Measurements from ENCODE around the gene FTSJ1. TPM values are rescaled to one million over a fixed set of nuclear protein-coding genes. Genes with fewer than 3 reads are reported as not detected.

The FTSJ1 gene
- total RNA-seq, 2 experiments from 2014 or later, result 72.7 to 75.4 TPM

DNA sequence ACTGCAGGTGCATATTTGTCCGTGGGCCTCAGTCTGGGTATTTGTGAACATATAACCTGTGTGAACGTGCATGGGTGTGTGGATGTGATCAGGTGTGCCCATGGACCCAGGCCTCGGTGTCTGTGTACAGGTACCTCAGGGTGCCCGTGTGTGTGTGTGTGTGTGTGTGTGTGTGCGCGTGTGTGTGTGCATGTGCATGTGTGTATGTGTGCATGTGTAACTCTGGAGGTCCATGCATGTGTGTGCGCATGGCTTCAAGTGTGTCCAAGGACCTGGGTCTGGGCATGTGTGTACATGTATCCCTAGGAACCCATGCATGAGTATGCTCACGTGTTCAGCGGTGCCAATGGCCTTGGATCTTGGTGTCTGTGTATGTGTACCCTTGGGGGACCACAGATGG, 15.8 kb downstream of the FTSJ1 start:
- no peak overlapping the region for H3K27ac Mint-ChIP-seq
- DNase-seq, result no peak
- H3K27me3 Mint-ChIP-seq, result no peaks in the 10 kb centered on the region
- ATAC-seq, result no peak
- peaks cover 4% of the 10 kb centered on the region for H3K36me3 Mint-ChIP-seq
- H3K4me1 Mint-ChIP-seq, result no peaks in the 10 kb centered on the region
- no peaks in the 10 kb centered on the region for H3K9me3 Mint-ChIP-seq (ENCODE audit: low read depth)
- CTCF ChIA-PET, result no interaction called here
- H3K4me3 Mint-ChIP-seq, result no peak overlapping the region

DNA sequence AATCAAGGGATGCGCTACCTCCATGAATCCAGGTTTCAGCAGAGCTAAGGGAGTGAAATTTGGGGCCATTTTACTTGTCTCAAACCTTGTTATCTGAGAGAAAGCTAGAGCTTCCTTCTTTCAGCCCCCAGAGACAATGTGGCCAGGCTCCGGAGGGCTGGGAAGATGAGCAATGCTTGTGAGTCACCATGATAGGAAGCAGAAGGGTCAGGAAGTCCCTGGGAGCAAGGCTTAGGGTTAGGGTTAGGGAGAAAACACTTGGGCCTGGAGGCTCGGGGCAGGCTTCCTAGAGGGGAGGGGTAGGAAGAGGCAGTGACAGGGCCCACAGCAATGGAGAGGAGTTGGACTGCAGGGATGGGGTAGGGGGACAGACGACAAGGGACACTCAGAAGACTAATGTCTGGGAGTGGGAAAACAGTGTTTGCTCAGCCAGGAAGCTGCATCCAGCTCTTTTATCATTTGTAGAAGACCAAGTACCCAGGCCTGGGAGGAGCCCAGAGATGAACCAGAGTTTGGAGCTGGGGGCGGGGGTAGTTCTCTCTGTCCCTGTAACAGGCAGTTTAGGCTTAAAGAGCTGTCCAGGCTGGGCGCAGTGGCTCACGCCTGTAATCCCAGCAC, 16.4 kb downstream of the FTSJ1 start:
- no peak for ATAC-seq
- Mint-ChIP-seq H3K4me1 (no peaks in the 10 kb centered on the region), H3K4me3 (no peak overlapping the region), H3K36me3 (peaks cover under 1% of the 10 kb centered on the region), H3K27ac (no peak overlapping the region), H3K27me3 (no peaks in the 10 kb centered on the region), H3K9me3 (ENCODE audit: low read depth) (no peaks in the 10 kb centered on the region)
- CTCF ChIA-PET, result interaction anchor here (2.4 kb wide), 1 partner anchor 16 kb away, joined by 5 read pairs; no protein-coding TSS in a partner anchor
- no peak for DNase-seq

DNA sequence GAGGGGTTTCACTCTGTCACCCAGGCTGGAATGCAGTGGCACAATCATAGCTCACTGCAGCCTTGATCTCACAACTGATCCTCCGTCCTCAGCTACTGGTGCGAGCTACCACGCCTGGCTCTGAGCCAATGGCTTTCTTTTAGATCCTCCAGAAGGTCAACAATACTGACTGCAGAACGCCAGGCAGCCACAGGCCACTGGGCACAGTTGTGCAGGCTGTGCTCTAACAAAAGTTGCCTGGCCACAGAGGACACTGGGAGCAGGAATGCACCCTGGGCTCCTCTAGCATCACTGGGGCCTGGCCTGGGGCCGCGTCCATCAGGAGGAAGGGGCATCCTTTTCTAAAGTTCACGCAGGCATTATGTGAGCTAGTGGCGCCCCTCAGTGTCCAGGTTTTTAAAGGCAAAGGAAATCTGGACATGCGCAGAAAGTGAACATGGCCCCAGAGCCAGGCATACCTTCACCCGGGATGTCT, 17.9 kb downstream of the FTSJ1 start:
- no peaks in the 10 kb centered on the region for H3K9me3 Mint-ChIP-seq (ENCODE audit: low read depth)
- no peak for DNase-seq
- no peak for ATAC-seq
- H3K36me3 Mint-ChIP-seq, result no peaks in the 10 kb centered on the region
- H3K27me3 Mint-ChIP-seq, result no peaks in the 10 kb centered on the region
- CTCF ChIA-PET, result interaction anchor here (0.9 to 2.4 kb wide), 4 partner anchors 14 to 46 kb away, joined by 4 to 5 read pairs (median 4); partner anchors contain the start of gene TBC1D25
- H3K4me1 Mint-ChIP-seq, result peaks cover 4% of the 10 kb centered on the region
- H3K4me3 Mint-ChIP-seq, result no peak overlapping the region
- H3K27ac Mint-ChIP-seq, result no peak overlapping the region

DNA sequence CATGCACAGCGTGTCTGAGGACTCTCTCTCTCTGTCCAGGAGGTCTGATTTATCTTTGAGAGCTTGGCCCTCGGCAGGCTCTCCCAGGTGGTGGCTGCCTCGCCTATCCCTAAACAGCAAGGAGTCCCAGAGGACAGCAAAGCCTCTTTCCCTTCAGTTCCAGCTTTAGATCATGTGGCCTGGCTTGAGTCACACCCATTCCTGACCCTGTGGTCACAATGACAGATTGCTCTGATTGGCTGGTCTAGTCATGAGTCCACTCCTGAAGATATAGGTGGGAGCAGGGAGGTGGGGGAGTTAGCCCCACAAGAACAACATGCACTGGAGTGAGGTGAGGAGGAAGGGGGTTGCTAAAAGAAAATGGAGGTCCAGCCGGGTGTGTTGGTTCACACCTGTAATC, 20.7 kb downstream of the FTSJ1 start:
- CTCF ChIA-PET, result no interaction called here
- ATAC-seq (no peak), DNase-seq (no peak)
- no peaks in the 10 kb centered on the region for H3K27me3 Mint-ChIP-seq
- no peak overlapping the region for H3K27ac Mint-ChIP-seq
- H3K9me3 Mint-ChIP-seq (ENCODE audit: low read depth), result no peaks in the 10 kb centered on the region
- H3K4me1 Mint-ChIP-seq, result peaks cover 4% of the 10 kb centered on the region
- H3K36me3 Mint-ChIP-seq, result no peaks in the 10 kb centered on the region
- H3K4me3 Mint-ChIP-seq, result no peak overlapping the region

DNA sequence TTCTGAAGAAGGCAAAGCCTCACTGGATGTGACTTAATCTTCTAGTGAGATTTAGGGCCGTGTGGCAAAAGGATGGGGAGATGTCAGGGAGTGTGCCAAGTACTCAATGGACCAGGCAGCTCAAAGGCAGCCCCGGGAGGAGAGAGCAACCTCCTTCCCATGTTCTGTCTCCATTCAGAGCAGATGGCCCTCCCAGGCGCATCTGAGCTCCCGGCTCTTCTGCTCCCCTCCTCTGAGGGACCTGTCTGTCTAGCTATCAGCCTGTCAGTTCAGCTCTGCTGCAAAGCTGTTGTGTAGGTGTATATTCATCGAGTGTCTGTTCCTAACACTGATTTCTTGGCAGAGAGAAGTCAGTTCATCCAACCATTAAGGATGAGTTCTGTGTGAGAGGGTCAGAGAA, 21.9 kb downstream of the FTSJ1 start:
- no peak overlapping the region for H3K27ac Mint-ChIP-seq
- H3K4me3 Mint-ChIP-seq, result no peak overlapping the region
- ATAC-seq (no peak), DNase-seq (no peak)
- CTCF ChIA-PET, result no interaction called here
- peaks cover 4% of the 10 kb centered on the region for H3K4me1 Mint-ChIP-seq
- H3K9me3 Mint-ChIP-seq (ENCODE audit: low read depth), result no peaks in the 10 kb centered on the region
- no peaks in the 10 kb centered on the region for H3K27me3 Mint-ChIP-seq
- no peaks in the 10 kb centered on the region for H3K36me3 Mint-ChIP-seq

DNA sequence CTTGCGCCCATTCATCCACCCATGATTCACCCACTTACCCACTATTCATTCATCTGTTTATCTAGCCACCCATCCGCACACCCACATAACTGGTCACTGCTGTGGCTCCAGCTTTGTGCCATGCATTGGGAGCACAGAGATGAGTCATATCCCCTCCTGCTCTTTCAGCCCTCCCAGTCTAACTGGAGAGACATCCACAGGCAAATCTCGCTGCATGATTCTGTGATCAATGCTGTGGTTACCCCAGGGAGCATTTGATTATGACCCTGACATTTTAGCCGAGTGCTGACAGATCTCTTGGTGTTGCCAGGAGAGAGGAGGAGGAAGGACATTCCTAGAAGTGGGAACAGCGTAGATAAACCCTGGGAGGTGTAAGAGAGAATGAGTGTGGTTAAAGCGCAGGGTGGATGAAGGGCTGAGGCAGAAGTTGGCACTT, 22.4 kb downstream of the FTSJ1 start:
- Mint-ChIP-seq H3K4me1 (peaks cover 4% of the 10 kb centered on the region), H3K9me3 (ENCODE audit: low read depth) (no peaks in the 10 kb centered on the region), H3K4me3 (no peak overlapping the region), H3K27me3 (no peaks in the 10 kb centered on the region), H3K36me3 (no peaks in the 10 kb centered on the region), H3K27ac (no peak overlapping the region)
- DNase-seq (no peak), ATAC-seq (no peak)
- CTCF ChIA-PET, result no interaction called here

DNA sequence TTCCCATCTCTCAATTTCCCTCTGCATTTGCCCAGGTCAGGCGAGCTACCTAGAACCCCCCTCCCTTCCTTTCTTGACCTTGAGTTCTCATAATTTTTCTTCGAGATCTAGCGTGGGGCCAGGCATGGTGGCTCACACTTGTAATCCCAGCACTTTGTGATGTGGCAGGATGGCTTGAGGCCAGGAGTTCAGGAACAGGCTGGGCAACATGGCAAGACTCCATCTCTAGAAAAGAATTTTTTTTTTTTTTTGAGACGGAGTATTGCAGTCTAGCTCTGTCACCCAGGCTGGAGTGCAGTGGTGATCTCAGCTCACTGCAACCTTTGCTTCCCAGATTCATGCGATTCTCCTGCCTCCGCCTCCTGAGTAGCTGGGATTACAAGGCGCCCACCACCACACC, 28.3 kb downstream of the FTSJ1 start:
- Mint-ChIP-seq H3K27me3 (no peaks in the 10 kb centered on the region), H3K4me3 (no peak overlapping the region), H3K36me3 (no peaks in the 10 kb centered on the region), H3K4me1 (peaks cover 3% of the 10 kb centered on the region), H3K27ac (no peak overlapping the region), H3K9me3 (ENCODE audit: low read depth) (no peaks in the 10 kb centered on the region)
- DNase-seq, result no peak
- CTCF ChIA-PET, result no interaction called here
- no peak for ATAC-seq

DNA sequence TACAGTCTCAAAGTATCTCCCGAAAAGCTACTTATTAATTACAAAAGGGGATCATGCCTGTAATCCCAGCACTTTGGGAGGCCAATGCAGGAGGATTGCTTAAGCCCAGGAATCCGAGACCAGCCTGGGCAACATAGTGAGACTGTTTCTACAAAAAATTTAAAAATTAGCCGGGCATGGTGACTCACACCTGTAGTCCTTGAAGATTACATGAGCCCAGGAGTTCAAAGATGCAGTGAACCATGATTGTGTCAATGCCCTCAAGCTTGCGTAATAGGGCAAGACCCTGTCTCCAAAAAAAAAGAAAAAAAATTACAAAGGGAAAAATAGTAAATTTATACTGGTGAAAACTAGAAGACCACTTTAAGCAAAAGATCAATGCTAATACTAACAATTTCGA, 29.5 kb downstream of the FTSJ1 start:
- peaks cover 15% of the 10 kb centered on the region for H3K4me1 Mint-ChIP-seq
- no peak overlapping the region for H3K4me3 Mint-ChIP-seq
- CTCF ChIA-PET, result no interaction called here
- H3K9me3 Mint-ChIP-seq (ENCODE audit: low read depth), result no peaks in the 10 kb centered on the region
- DNase-seq (no peak), ATAC-seq (no peak)
- no peaks in the 10 kb centered on the region for H3K36me3 Mint-ChIP-seq
- no peaks in the 10 kb centered on the region for H3K27me3 Mint-ChIP-seq
- no peak overlapping the region for H3K27ac Mint-ChIP-seq

DNA sequence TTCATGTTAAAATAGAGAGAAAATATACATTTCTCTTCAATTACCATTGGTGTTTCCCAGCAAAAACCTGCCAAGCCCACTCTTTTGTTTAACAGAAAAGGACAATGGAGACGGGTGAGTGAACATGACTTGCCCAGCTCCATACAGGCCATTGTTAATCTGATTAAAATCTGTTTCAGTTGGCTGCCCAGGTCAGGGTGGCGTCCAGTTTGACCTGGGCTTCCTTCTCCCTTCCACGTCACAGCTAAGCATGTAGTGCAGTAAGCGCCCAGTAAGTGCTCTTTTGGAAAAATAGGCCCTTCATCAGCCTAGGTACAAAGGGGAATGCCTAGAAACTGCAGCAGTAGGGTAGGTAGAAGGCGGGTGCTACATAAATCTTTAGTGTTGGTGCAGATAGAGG, 31.2 kb downstream of the FTSJ1 start:
- Mint-ChIP-seq H3K27me3 (no peaks in the 10 kb centered on the region), H3K4me1 (peaks cover 29% of the 10 kb centered on the region), H3K27ac (no peak overlapping the region), H3K9me3 (ENCODE audit: low read depth) (no peaks in the 10 kb centered on the region), H3K36me3 (peaks cover 9% of the 10 kb centered on the region), H3K4me3 (no peak overlapping the region)
- CTCF ChIA-PET, result interaction anchor here (1.6 to 2.3 kb wide), 2 partner anchors 14 to 32 kb away, joined by 5 to 8 read pairs; partner anchors contain the start of gene TBC1D25
- DNase-seq (no peak), ATAC-seq (no peak)

DNA sequence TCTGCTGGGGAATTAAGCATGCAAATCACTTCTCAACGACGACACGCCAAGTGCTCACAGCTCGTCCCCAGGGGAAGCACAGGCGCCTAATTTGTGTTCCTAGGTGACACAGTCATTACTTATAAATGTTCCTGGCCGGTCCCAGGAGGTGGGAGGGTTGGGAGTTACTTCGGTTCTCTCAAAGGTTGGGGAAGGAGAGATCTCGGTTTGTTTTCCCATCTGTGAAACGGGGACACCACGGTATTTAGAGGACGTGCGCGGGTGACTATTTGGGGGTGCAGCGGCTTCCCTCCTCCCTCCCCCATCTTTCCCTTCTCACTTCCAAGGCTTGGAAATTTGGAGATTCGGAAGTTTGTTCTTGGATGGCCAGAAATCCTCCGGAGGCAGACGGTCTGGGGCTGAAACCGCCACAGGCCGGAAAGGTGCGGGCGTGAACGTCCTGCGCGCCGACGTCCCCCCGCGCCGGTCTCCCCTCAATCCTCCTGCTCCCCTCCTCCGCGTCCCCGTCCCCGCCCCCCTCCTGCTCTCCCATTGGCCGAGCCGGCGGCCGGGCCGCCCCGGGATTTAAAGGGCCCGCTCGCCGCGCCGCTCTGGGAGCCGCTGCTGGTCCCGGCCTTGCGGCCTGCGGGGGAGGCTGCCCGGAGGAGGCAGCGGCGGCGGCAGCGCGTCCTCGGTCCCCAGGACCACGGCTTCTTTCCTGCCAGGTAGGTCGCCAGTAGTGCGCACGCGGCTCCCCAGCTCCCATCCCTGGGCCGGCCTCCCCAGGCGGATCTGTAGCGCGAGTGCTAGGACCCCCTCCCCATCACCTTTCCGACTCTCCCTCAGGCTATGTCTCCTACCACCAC, 32.6 kb downstream of the FTSJ1 start, which contains the start of gene PORCN:
PORCN (plus strand) TSS at position 593 of the 845 bp plus-strand sequence. CDS start 829 bp downstream, outside the sequence.
- no peaks in the 10 kb centered on the region for H3K27me3 Mint-ChIP-seq
- peaks cover 9% of the 10 kb centered on the region for H3K36me3 Mint-ChIP-seq
- H3K9me3 Mint-ChIP-seq (ENCODE audit: low read depth), result no peaks in the 10 kb centered on the region
- CTCF ChIA-PET, result interaction anchor here (1.6 to 2.3 kb wide), 2 partner anchors 15 to 31 kb away, joined by 5 to 8 read pairs; partner anchors contain the start of gene TBC1D25
- ATAC-seq (peak; percentile 98), DNase-seq (peak; percentile 87)
- H3K27ac Mint-ChIP-seq, result peak within 1 kb of the TSS; percentile 84
- H3K4me3 Mint-ChIP-seq, result peak within 1 kb of the TSS; percentile 90
- H3K4me1 Mint-ChIP-seq, result peaks cover 30% of the 10 kb centered on the region

DNA sequence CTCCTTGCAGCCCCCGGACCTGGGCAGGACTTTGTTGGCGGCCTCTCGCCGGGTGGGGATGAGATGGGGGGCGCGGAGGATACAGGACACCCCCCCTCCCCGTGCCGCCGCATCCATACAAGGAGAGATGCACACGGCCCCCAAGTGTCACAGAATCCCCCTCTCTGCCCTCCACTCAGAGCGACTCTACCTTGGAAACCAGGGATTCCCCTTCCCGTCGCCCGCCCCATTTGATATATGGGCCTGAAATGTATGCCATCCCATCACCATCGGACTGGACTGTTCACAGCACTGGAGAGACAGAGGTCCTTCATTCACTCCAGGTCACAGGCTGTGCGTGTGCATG, 33.2 kb downstream of the FTSJ1 start:
- peak overlapping the region; percentile 90 for H3K4me3 Mint-ChIP-seq
- ATAC-seq (peak; percentile 21), DNase-seq (no peak)
- H3K4me1 Mint-ChIP-seq, result peaks cover 30% of the 10 kb centered on the region
- CTCF ChIA-PET, result interaction anchor here (2.3 kb wide), 1 partner anchor 30 kb away, joined by 8 read pairs; the partner anchor contains the start of gene TBC1D25
- H3K27me3 Mint-ChIP-seq, result no peaks in the 10 kb centered on the region
- no peaks in the 10 kb centered on the region for H3K9me3 Mint-ChIP-seq (ENCODE audit: low read depth)
- H3K27ac Mint-ChIP-seq, result peak overlapping the region; percentile 81
- peaks cover 9% of the 10 kb centered on the region for H3K36me3 Mint-ChIP-seq

DNA sequence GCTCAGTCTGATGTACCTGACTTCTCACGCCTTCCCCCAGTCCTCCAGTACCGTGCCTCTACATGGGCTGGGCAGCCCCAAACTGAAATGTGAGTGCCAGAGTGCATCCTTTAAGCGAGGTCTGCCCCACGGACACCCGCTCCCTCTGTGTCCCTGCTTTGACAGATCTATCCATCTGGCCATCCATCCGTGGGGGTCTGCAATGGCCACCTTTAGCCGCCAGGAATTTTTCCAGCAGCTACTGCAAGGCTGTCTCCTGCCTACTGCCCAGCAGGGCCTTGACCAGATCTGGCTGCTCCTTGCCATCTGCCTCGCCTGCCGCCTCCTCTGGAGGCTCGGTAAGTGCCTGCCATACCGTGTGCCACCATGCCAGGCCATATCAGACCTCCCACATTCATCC, 33.6 kb downstream of the FTSJ1 start:
- Mint-ChIP-seq H3K27ac (peak overlapping the region; percentile 81), H3K4me1 (peaks cover 30% of the 10 kb centered on the region), H3K9me3 (ENCODE audit: low read depth) (no peaks in the 10 kb centered on the region), H3K4me3 (peak overlapping the region; percentile 90), H3K27me3 (no peaks in the 10 kb centered on the region), H3K36me3 (peaks cover 9% of the 10 kb centered on the region)
- CTCF ChIA-PET, result interaction anchor here (1.2 kb wide), 1 partner anchor 21 kb away, joined by 3 read pairs; no protein-coding TSS in a partner anchor
- no peak for ATAC-seq
- no peak for DNase-seq

DNA sequence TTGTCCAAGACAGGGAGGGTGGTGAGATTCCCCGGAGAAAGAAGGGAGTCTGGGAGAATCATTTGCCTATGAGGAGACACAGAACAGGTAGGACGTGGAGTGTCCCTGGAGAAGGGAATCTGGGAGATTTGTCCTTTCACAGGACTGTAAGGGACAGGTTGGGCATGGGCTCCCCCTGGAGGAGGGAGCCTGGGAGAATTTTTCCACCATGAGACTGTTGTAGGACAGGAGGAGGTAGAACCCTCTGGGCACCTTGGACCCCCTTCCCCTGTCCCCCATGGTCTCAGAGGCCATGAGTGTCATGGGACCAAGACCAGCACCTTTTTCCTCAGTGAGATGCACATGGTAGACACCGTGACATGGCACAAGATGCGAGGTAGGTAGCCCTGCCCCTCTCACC, 35.6 kb downstream of the FTSJ1 start:
- no peaks in the 10 kb centered on the region for H3K27me3 Mint-ChIP-seq
- H3K36me3 Mint-ChIP-seq, result peaks cover 16% of the 10 kb centered on the region
- DNase-seq (no peak), ATAC-seq (no peak)
- H3K9me3 Mint-ChIP-seq (ENCODE audit: low read depth), result no peaks in the 10 kb centered on the region
- H3K4me3 Mint-ChIP-seq, result no peak overlapping the region
- CTCF ChIA-PET, result no interaction called here
- H3K27ac Mint-ChIP-seq, result no peak overlapping the region
- peaks cover 34% of the 10 kb centered on the region for H3K4me1 Mint-ChIP-seq

All from activated CD8-positive, alpha-beta memory T cell treated with anti-CD3 and anti-CD28 coated beads, Interleukin-2, amount 10 ng/mL, durations not matched to agents 7 days and 5 days (primary cell).